AG10803 (cell line): ENCODE results near the gene COL15A1.

Experiments
- DNase-seq: peaks from one replicate; pipeline ENCODE4 v3.0.0; 2010; ENCODE audit warnings: low read depth
- H3K4me3 ChIP-seq: 2 replicates; pipeline ENCODE4 v1.5.1; 2011; ENCODE audit warnings: mild to moderate bottlenecking, low read length, control low read depth
- CTCF ChIP-seq: conservative IDR thresholded peaks from 2 replicates; pipeline ENCODE4 v1.5.1; 2011; ENCODE audit warnings: mild to moderate bottlenecking, low read length, control low read depth, inconsistent platforms

The COL15A1 gene

GRCh38 chr9:99031994-99032393 is 88.3 kb downstream of the COL15A1 start:
- TF ChIP-seq CTCF: no peak
- DNase-seq: no peak
- no peak overlapping the region for H3K4me3 ChIP-seq

GRCh38 chr9:99034149-99034548 is 90.4 kb downstream of the COL15A1 start:
- TF ChIP-seq CTCF: no peak
- DNase-seq: no peak
- H3K4me3 ChIP-seq: no peak overlapping the region

- H3K4me3 ChIP-seq: no peak overlapping the region
- no peak for TF ChIP-seq CTCF
- no peak for DNase-seq
These were observed 91.6 kb downstream of the COL15A1 start for GRCh38 chr9:99035313-99035712.

- no peak overlapping the region for H3K4me3 ChIP-seq
- TF ChIP-seq CTCF: no peak
- peak; percentile 87 for DNase-seq
These were observed 94.2 kb downstream of the COL15A1 start for GRCh38 chr9:99037769-99038483.

- H3K4me3 ChIP-seq: no peak overlapping the region
- DNase-seq: peak; percentile 58
- no peak for TF ChIP-seq CTCF
These were observed 94.7 kb downstream of the COL15A1 start for GRCh38 chr9:99038484-99038820.

- peak; percentile 48 for DNase-seq
- no peak overlapping the region for H3K4me3 ChIP-seq
- TF ChIP-seq CTCF: no peak
These were observed 95.9 kb downstream of the COL15A1 start for GRCh38 chr9:99039505-99040182.
